Pancreas (tissue), 10 donors: ENCODE results near the gene HOXD13. TPM values are rescaled to one million over a fixed set of nuclear protein-coding genes. Genes with fewer than 3 reads are reported as not detected.

ENCODE experiments used
- ATAC-seq, 4 donors: fragments of 200-7000 bp; cut with Tn5 transposase; one replicate each; pipeline versions ENCODE4 v1.8.0 to v1.9.1; 2020; ENCODE audit warnings: mild to moderate bottlenecking in 4 of 4, moderate library complexity in 4 of 4
- DNase-seq, 6 donors: peaks; one replicate each; pipeline ENCODE4 v3.0.0-alpha.2; 2020
- FAIRE-seq: peaks from 2 replicates; lab custom pipeline; 2012; peaks lifted over from hg19 to GRCh38; lab: Jason Lieb, UNC
- H3K27ac ChIP-seq, 4 donors: fragments of 200-600 bp; sonication (generic); 1 replicate in 3 of 4; 2 replicates in 1 of 4; pipeline versions ENCODE4 v1.5.0 to v1.8.0; 2020
- H3K27me3 ChIP-seq, 4 donors: fragments of 200-600 bp; one replicate each; pipeline ENCODE4 v1.8.0; 2021
- H3K36me3 ChIP-seq, 3 donors: fragments of 200-600 bp; sonication (generic) in 1 of 3; one replicate each; pipeline versions ENCODE4 v1.5.0 to v1.8.0; 2020 to 2021
- H3K4me1 ChIP-seq, 3 donors: fragments of 200-600 bp; one replicate each; pipeline ENCODE4 v1.8.0; 2021
- H3K4me3 ChIP-seq, 4 donors: fragments of 200-600 bp; sonication (generic) in 2 of 4; one replicate each; pipeline versions ENCODE4 v1.5.0 to v1.8.0; 2020 to 2021
- H3K9me3 ChIP-seq, 4 donors: fragments of 200-600 bp; one replicate each; pipeline ENCODE4 v1.8.0; 2021
- WGBS, 2 donors: extraction: QIAGEN DNeasy Blood & Tissue Kit; methylation state at CpG; one replicate each; pipeline ENCODE4 v1.1.7; 2013; 5-methylcytosine and 5-hydroxymethylcytosine counted together
- intact Hi-C, 3 donors: fragments of 100-400 bp; cut with DNase I; formaldehyde crosslinking; loops; one replicate each; pipeline versions ENCODE4 v1.11.1 to v1.14.2; 2022
- polyA plus RNA-seq, 2 donors: library from polyadenylated mRNA; stranded (reverse); fragments of 200-250 nt; gene quantifications; one replicate each; pipeline ENCODE4 v1.2.3, GENCODE V29; 2013
- total RNA-seq, 6 donors: library from RNA; stranded (reverse); fragmentation: NEBNext Ultra II Directional in 4 of 6; extraction: Animal tissue kit (Norgen Biotek cat#: 25700) in 4 of 6; gene quantifications; one replicate each; pipeline versions ENCODE4 v1.2.1 to v1.2.4, GENCODE V29; 2021 to 2023
- TF ChIP-seq, protein P1 (sequence below), 4 donors: fragments of 200-600 bp; sonication (generic) in 3 of 4; IDR thresholded peaks; one replicate each; pipeline versions ENCODE4 v1.5.0 to v1.8.0; 2021; ENCODE audit warnings: antibody characterized with exemption in 4 of 4
- donor health status: healthy with polysubstance abuse.
- donor health status: DM: no; HTN: no; CAD: no; lungs with moderate emphysema.
- donor health status: DM: no; HTN: no; CAD: no.
- donor health status: control.
- donor health status: control.
- donor health status: Bipolar disorder and iron deficiency.
- donor health status: DM: yes; HTN: yes; CAD: no.
- donor health status: DM: no; HTN: no; CAD: no.
- donor health status: DM: no; HTN: no; CAD: no.
- donor health status: DM: yes; HTN: yes; CAD: no.

The HOXD13 gene
- total RNA-seq (not detected), polyA plus RNA-seq (not detected)

DNA sequence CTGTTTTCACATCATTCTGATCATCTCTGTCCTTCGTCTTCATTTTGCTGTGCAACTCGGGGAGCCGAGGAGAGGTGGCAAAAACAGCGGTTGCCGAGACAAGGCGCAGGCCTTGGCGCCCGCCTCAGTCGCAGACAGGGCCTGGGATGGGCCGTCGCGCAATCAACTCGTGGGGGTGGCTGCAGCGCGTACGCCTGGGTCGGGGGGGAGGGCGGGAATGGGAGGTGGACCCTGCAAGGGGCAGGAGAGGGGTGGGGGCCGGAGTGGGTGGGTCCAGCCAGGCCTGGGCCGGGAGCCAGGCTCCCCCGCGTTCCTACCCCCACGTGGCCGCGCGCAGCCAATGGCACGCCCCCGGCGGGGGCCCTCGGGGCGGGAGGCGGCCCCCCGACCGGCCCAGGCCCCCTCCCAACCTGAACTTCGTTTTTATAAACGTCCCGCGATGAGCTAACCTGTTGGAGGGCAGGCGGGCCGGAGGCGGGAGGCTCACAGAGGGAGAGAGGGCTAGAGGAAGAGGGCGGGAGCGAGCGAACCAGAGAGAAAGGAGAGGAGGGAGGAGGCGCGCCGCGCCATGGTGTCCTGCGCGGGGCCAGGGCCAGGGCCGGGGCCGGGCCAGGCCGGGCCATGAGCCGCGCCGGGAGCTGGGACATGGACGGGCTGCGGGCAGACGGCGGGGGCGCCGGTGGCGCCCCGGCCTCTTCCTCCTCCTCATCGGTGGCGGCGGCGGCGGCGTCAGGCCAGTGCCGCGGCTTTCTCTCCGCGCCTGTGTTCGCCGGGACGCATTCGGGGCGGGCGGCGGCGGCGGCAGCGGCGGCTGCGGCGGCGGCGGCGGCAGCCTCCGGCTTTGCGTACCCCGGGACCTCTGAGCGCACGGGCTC is at the start of gene HOXD13:
HOXD13 (plus strand) TSS at position 452 of the 875 bp plus-strand sequence; CDS start at position 622, 170 bp downstream.
- H3K4me3 ChIP-seq, result peak within 1 kb of the TSS in 1 of 4 donors; percentile 37
- FAIRE-seq (no peak), DNase-seq (peak in 1 of 6 donors; percentile 62), ATAC-seq (no peak)
- intact Hi-C loops, result loop anchor here in 1 of 3 donors (5.0 kb wide), 1 partner anchor 405 kb away; no protein-coding TSS in a partner anchor
- peaks cover 0 to 17% (median 4%) of the 10 kb centered on the region in 3 donors for H3K4me1 ChIP-seq
- peaks cover 14 to 93% (median 32%) of the 10 kb centered on the region in 4 donors for H3K27me3 ChIP-seq
- WGBS, 2 donors, result 5 to 6% methylated on average over 52 to 95 of the region's 95 CpGs
- TF ChIP-seq, protein P1, sequence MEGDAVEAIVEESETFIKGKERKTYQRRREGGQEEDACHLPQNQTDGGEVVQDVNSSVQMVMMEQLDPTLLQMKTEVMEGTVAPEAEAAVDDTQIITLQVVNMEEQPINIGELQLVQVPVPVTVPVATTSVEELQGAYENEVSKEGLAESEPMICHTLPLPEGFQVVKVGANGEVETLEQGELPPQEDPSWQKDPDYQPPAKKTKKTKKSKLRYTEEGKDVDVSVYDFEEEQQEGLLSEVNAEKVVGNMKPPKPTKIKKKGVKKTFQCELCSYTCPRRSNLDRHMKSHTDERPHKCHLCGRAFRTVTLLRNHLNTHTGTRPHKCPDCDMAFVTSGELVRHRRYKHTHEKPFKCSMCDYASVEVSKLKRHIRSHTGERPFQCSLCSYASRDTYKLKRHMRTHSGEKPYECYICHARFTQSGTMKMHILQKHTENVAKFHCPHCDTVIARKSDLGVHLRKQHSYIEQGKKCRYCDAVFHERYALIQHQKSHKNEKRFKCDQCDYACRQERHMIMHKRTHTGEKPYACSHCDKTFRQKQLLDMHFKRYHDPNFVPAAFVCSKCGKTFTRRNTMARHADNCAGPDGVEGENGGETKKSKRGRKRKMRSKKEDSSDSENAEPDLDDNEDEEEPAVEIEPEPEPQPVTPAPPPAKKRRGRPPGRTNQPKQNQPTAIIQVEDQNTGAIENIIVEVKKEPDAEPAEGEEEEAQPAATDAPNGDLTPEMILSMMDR (IDR thresholded peaks at IDR 0.05), result no peak
- no peaks in the 10 kb centered on the region for H3K9me3 ChIP-seq
- no peaks in the 10 kb centered on the region for H3K36me3 ChIP-seq
- no peak within 1 kb of the TSS for H3K27ac ChIP-seq

DNA sequence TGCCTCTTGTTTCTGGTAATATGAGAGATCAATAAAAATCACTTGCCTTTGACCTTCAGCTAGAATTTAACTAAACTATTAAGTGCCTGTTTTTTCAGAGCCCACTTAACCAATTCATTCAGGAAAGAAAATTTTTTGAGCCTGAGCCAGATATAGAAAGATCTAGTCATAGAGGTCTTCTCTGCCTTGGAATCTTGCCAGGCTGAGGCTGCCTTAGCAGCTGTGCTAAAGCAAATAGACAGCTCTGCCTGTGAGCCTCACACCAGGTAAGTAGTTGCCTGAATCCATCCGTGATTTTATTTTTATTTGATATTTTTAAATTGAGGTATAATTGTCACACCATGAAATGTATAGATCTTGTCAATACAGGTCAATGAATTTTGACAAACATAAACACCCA is 36.1 kb upstream of the HOXD13 start:
- WGBS, 2 donors, result 5 to 12% methylated on average over 1 of the region's 1 CpG
- H3K27ac ChIP-seq, result no peak overlapping the region
- FAIRE-seq (no peak), ATAC-seq (no peak), DNase-seq (no peak)
- no peaks in the 10 kb centered on the region for H3K4me1 ChIP-seq
- H3K4me3 ChIP-seq, result no peak overlapping the region
- peaks cover 0 to 7% (median 4%) of the 10 kb centered on the region in 4 donors for H3K27me3 ChIP-seq
- no peaks in the 10 kb centered on the region for H3K9me3 ChIP-seq
- intact Hi-C loops, result no loop called here
- TF ChIP-seq, protein P1 (IDR thresholded peaks at IDR 0.05), result no peak
- no peaks in the 10 kb centered on the region for H3K36me3 ChIP-seq

DNA sequence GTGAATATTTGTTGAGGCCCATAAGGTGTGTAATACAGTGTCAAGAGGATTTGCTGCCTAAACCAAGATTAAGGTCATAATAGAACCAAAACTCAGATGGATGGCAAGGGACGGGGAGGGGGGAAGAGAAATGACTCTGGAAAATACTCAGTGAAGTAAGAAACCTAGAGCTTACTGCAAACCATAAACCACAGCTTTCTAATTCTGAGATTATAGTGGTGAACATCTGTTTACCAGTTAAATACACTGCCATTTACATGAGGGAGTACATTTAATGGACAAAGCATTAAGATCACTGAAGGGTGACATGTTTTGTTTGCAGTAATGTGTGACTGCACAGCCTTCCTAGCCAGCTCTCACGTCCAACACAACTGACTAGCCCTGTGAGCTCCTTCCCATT is 28.6 kb upstream of the HOXD13 start:
- DNase-seq, result no peak
- peaks cover 0 to 36% (median 17%) of the 10 kb centered on the region in 4 donors for H3K27me3 ChIP-seq
- intact Hi-C loops, result no loop called here

DNA sequence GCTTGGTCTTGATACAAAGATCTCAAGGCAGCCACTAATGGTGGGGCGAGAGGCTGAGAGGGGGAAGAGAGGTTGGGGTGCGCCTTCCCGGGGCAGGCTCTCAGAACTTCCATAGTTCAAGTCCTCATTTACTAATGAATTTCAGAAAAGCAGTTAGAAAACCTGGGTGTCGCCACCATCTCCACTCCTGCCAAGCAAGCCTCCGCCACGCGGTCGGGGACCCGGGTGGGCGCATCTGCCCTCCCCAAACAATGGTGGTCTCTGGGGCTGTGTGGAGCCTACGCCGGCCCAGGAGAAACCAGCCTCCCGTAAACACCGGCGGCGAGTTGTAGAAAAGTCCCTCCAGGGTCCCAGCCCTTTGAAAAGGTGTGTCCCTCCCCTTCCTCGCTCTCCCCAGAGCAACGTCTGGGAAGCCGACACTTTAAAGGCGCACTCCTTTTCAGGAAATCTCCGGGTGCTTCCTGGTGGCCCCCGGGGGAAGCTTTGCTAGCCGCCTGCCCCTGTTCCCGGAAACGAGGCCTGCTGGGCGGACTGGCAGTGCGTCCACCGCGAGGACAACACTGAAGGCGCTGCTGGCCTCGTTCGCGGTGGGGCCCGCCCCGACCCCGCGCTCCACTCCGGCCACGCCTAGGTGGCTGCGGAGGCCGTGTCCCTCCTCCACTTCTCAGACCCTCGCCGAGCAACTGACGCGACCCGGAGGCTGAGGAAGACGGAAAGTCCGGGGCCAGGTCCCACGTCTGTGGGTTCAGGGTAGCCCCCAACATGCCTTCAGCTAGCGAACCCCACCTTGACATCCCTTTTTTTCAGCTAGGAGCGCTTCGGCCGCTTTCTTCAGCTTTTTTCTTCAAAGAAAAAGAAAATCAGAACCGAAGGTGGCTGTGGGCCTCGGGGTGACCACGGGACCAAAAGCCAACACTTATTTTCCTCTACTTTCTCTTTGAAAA is 25.6 kb upstream of the HOXD13 start:
- 7 to 8% methylated on average over 56 of the region's 56 CpGs for WGBS, 2 donors
- ATAC-seq (peak in 3 of 4 donors; percentile 39 to 54 (median 51)), DNase-seq (peak in 1 of 6 donors; percentile 58), FAIRE-seq (no peak)
- Histone ChIP-seq H3K27me3 (peaks cover under 1 to 53% (median 23%) of the 10 kb centered on the region in 4 donors), H3K36me3 (no peaks in the 10 kb centered on the region), H3K4me3 (peak overlapping the region in 3 of 4 donors; percentile 10 to 34 (median 11)), H3K9me3 (no peaks in the 10 kb centered on the region), H3K27ac (no peak overlapping the region), H3K4me1 (peaks cover 4 to 13% (median 7%) of the 10 kb centered on the region in 3 donors)
- TF ChIP-seq, protein P1 (IDR thresholded peaks at IDR 0.05), result no peak
- intact Hi-C loops, result no loop called here

More for the DNA sequence above, 28.6 kb upstream of the HOXD13 start:
- FAIRE-seq (no peak), ATAC-seq (no peak)
- H3K4me3 ChIP-seq, result no peak overlapping the region
- no peaks in the 10 kb centered on the region for H3K9me3 ChIP-seq
- H3K4me1 ChIP-seq, result peaks cover 4 to 13% (median 7%) of the 10 kb centered on the region in 3 donors
- WGBS, 2 donors, result 28 to 52% methylated on average over 2 of the region's 2 CpGs
- TF ChIP-seq, protein P1 (IDR thresholded peaks at IDR 0.05), result no peak
- no peaks in the 10 kb centered on the region for H3K36me3 ChIP-seq
- H3K27ac ChIP-seq, result no peak overlapping the region
